Stimulated activated CD4-positive, alpha-beta T cell treated with anti-CD3 and anti-CD28 coated beads, Interleukin-12 subunit alpha, Interleukin-12 subunit beta, amount 100 ng/mL, for 48 hours (primary cell): Measurements from ENCODE around the gene CAB39L.
"Not testable (repeated sequence)": the region's sequence is repeated elsewhere in the genome, so short reads cannot be mapped to it uniquely, and the experiment has no call there.

Experiments
- DNase-seq, 3 donors: peaks; one replicate each; pipeline ENCODE4 v3.0.0-alpha.2; 2020; ENCODE audit warnings: low read depth in 2 of 3, low spot score in 1 of 3

CAB39L gene

DNA sequence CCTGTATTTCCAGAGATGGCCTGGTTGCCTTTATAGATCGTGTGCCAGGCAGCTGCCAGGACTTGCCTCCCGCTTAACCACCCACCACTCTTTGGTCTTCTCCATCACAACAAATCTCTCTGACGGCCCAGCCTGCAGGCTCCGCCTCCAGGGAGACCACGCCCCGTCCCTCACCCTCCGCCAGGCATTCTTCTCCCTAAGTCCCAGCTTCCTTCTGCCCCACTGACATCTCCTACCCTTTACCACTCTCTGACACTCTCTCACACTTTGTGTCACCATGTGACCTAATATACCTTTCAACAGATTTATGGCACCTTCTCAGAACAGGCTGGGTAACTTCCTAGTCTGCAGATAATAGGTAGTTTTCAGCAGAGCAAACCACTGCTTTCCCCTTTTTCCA is 95.1 kb downstream of the CAB39L start:
- DNase-seq = no peak

DNA sequence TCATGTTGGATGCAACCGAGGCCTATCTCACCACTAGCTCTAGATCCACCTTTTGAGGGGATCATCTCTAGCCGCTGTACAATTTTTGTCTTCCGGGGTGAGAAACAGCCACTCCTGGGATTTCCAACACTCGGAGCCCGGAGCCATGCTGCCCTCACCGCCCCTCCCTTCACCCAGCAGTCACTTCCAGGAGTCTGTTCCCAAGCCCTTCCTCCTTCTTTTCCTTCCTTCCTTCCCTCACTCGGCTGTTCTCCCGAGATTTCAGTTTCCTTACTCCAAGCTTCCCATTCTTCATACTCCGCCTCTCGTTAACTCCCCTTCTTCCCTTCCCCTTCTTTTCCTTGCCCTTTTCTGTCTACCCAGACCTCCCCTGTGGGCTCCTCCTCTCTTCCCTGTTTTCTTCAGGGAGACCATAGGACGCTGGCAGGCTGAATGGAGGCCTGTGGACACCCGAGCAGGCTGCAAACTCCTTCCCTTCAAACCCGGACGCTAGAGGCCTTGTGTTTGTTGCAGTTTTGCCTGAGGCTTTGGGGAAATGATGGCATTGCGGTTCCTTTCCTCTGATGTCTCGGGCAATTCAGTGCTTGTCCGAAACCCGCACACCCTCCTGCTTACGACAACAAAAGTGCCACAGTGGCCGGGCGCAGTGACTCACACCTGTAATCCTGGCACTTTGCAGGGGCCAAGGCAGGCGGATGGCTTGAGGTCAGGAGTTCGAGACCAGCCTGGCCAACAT is 96.0 kb downstream of the CAB39L start:
- DNase-seq = no peak

DNA sequence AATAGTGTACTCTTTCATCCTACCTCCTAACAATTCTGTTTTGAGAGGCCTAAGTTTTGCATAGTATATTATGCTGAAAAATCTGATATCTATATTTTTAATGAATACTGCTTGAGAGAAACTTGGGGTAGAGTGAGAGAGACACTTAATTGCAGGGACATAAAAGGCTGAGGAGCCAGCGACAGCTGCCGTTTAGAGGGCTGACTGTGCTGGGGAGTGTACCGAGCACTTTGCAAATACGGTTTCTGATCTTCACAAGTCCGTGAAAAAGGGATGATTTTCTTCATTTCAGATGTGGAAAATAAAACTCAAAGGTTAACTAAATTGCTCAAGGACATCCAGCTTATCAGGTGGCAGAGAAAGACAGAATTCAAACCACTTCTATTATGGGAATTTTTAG is 97.4 kb downstream of the CAB39L start:
- DNase-seq = no peak

DNA sequence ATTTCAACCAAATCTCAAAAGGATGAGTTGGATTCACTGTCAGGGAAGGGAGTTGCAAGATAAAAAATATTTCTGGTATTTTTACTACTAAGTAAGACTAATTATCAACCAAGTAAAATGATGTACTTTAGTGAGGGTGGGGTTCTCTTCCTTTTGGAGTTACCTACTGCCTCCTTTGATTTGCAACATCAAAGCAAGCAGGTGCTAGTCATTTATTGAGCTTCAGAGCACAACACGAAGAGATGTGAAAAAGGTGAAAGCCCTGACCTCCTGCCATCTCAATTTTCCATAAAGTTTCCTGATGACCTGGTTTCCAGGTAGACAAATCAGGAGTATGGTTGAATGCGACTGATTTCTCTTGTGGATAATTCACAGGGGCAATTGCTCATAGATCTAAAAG is 100.1 kb downstream of the CAB39L start:
- DNase-seq = no peak

DNA sequence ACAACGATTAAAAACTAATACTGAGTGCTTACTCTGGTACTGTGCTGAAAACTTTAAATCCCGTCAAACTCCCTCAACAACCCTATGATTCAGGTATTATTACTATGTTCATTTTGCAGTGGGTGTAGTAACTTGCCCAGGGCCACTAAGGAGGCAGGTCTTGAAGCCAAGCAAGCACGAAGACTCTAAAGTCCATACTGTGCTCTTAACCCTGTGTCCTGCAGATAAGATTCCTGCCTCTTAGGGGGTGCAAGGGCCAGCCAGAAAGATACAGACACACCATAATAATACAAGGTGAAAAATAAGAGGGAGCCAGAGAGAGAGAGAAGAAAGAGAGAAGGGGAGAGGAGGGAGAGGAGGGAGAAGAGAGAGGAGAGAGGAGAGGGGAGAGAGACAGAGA is 100.6 kb downstream of the CAB39L start:
- DNase-seq = no peak

DNA sequence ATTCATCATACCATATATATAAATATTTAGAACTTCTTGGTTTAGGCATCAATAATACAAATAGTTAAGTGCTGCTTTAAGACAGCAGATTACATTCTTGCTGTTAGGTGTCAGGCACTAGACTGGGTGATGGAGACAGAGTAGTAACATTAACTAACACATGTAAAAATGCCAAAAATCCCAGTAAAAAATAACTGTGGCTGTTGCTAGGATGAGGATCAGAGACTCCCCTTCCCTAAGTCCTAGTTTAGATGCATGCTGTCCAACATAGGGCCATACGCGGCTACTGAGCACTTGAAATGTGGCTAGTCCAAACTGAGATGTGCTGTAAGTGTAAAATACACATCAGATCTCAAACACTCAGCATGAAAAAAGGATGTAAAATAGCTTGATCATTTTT is 101.4 kb downstream of the CAB39L start:
- no peak for DNase-seq

DNA sequence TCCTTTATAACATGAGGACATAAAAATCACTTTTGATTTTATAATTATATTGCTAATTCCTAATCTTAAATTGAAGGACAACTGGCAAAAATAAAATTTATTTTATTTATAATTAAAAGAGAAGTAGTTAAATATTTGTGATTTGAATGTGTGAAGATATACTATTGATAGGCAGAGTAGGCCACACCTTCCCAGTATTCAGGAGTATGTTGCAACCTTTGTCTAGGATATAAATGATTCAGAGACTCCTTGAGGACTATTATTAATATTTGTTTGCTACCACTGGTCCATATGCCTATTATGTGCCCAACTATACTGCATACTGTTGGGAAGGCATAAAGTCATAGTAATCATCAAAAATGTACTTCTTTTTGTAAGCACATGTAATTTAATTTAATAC is 101.9 kb downstream of the CAB39L start:
- DNase-seq = no peak

DNA sequence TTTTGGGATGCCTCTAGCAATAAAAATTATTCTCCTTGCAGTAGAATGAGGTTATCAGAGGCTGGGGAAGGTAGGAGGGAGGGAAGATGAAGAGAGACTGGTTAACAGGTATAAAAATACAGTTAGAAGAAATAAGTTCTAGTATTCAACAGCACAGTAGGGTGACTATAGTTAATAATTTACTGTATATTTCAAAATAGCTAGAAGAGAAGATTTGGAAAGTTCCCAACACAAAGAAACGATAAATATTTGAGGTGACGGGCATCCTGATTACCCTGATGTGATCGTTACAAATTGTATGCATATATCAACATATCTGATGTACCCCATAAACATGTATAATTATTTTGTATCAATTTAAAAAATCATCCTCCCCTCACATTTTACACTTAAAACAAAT is 102.3 kb downstream of the CAB39L start:
- no peak for DNase-seq

DNA sequence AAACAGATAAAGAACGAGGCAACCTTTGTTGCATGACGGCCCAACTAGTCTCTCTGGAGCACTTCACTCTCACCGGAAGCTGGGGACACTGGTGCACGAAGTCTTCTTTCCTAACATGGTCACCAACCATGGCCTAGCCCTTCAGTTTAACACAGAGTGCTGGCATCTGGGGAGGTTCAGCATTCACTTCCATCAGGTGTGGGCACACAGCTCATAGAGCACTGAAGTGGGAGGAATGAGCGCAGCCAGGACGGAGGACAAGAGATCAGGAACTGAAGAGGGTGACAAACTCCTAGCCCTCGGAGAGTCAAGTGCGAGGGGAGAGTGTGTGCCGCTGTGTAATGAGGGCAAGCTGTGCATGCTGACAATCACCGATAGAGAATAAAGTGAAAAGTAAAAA is 103.7 kb downstream of the CAB39L start:
- DNase-seq = no peak

DNA sequence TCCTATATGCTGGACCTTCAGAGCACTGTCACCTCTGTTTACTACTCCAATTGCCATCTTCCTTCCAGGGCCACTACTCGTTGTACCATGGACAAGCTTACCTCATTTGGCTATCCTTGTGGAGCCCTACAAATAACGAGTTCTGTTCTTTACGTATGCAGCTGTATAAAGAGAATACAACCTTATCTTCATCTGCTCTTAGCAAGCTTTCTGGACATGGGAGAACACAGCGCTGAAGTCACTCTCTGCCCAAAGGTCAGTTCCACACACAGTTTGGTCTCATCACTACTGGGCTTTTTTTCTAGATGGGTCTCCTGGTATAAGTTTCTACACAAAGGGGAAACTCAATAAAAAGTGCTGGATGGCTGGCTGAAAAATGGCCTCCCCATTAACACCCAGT is 107.2 kb downstream of the CAB39L start:
- DNase-seq = no peak

DNA sequence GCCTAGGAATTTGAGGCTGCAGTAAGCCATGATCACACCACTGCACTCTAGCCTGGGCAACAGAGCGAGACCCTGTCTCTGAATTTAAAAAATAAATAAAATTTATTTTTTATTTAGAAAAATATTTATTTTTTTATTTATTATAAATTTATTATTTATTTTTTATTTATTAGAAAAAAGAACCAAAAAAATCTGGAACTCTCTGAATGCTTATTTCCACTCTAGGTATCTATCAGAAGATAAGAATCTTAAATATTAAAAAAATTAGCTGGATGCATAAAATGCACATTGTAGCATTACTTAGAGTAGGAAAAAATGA is 113.4 kb downstream of the CAB39L start:
- no peak for DNase-seq

DNA sequence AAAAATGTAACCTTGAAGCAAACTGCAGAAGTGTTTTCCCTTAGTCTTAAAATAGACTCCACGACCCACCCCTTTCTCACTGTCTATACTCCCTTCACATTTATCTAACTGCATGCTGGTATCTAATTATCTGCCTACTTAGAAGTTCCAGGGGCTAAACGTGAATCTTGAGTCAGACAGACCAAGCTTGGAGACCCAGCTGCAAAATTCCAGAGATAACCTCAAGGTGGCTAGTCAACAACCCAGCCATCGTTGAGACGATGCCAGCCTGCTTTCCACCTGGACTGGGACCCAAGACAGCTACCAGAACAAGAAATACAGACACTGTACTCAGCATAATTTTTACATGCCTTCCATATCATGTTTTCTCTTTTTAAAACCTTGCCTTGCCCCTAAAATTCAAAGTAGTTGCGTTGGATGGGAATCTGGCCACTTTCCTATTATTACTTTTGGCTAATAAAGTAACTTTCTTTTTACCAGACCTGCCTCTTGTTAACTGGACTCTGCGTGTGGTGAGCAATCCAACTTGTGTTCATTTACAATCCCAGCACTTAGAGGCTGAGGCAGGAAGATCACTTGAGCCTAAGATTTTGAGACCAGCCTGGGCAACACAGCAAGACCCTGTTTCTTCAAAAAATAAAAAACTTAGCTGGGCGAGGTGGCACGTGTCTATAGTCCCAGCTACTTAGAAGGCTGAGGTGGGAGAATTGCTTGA is 113.9 kb downstream of the CAB39L start:
- DNase-seq = no peak

DNA sequence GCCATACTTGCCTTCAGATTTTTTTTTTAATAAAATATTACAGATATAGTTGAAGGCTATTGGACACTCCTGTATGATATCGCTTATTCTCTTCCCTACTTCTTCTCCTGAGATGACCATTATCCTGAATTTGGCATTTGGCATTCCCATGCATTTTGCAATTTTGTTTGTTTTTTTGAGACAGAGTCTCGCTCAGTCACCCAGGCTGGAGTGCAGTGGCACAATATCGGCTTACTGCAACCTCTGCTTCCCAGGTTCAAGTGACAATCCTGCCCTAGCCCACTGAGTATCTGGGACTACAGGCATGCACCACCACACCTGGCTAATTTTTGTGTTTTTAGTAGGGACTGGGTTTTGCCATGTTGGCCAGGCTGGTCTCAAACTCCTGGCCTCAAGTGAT is 116.7 kb downstream of the CAB39L start:
- not testable (repeated sequence) for DNase-seq

DNA sequence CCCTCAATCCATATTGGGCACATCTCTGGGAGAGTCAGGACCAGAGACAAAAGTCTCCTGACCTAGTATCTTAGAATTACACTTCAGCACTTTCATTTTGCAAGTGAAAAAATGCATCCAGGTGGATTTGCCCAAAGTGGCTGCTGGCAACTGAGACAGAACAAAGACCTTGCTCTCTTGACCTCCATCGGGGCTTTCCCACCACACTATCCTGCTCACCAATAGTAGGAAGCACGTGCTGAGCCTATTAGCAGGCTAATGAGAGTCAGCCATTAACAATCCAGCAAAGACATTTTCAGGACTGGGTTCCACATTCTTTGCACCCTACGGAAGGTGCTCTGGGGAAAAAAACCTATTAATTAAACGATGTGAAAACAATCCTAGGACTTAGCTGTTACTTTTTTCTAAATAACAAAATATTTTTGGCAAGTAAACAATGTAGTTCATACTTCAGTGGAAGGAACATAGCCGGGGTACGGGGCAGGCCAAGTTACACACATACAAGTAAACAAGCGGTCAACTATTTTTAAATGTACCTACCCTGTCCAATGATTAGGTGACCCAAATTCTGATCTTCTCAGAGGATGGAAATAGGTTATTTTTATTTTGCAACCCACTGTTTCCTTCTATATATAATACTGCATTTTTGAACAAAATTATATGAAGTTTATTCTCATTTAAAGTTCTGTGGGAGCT is 117.5 kb downstream of the CAB39L start:
- DNase-seq = no peak

DNA sequence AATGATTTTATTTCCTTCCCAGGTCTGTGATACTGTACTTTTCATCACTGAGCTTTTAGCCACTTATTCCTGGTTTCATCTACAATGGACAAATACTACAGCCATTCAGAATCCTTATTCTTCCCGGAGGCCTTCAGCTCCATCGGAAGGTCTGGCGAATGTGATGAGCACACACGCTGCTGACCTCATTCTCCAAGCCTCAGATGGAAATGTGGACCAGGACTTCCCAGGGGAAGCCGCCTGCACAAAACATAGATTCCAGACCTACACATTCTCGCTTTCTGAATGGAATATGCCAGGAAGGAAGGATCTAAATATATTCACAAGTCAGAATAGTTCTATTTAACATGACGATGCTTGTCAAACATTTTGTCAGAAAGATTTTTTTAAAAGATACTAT is 120.5 kb downstream of the CAB39L start:
- no peak for DNase-seq

DNA sequence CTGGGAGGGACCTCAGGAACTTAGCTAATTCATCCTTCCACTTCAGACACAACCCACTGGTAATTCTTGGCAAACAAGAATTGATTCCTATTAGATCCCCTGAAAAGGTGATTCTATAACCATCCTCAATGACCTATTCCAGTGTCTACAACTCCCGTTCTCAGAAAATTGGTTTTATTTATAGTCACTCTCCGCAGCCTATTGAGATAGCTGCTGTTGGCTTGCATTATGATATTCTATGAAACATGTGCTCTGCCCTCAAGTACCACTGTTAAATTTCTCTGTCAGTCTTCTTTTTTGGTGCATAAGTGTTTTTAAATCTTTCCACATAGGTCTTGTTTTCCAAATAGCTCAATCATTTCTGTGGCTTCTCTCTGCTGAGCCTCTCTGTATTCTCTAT is 121.2 kb downstream of the CAB39L start:
- no peak for DNase-seq

DNA sequence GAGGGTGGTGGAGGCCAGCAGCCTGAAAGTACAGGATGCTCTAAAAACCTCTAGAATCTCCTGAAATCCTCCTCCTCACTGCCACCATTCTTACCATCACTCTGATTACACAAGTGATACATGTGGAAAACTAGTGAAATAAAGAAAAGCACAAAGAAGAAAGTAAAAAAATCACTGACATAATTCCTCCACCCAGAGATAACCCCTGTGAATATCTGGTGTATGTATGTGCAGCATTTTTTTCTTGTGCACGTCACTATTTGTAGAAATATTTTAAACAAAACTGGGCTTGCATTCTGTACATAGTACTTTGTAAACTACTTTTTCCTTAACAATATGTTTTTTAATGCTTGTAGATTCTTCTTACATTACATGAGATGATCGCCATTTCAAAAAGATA is 122.9 kb downstream of the CAB39L start:
- DNase-seq = no peak

DNA sequence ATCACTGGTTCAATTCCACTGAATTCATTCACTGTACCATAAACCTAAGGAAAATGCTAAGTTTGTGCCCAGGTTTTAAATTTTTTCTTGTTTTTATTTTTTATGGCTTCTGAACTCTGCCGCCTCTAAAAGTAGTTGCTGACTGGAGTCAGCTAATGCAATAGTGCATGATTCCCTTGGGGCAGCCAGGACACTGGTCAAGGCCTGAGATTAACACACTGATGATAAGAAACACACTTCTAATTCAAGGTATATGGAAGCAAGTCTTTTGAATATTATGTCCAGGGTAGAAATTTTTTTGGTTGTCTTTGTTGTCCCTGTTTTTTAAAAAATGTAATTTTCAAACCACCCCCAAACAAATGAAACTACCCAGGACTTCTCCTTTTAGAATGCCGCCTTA is 123.9 kb downstream of the CAB39L start:
- no peak for DNase-seq

DNA sequence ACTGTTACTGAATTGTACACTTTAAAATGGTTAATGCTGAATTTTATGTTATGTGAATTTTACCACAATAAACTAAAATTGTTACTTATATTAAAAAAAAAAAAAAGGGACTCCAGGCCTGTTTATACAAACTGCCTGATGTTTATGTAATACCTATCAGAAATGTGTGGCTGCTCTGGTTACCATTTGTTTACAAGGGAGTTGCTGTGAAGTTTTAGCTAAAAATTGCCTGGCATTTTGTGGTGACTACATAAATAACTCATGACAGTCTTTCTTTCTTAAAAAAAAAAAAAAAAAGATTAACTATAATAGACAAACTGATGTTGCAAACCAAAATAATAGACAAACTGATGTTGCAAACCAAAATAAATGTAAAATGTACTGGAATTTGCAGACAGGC is 124.3 kb downstream of the CAB39L start:
- no peak for DNase-seq

DNA sequence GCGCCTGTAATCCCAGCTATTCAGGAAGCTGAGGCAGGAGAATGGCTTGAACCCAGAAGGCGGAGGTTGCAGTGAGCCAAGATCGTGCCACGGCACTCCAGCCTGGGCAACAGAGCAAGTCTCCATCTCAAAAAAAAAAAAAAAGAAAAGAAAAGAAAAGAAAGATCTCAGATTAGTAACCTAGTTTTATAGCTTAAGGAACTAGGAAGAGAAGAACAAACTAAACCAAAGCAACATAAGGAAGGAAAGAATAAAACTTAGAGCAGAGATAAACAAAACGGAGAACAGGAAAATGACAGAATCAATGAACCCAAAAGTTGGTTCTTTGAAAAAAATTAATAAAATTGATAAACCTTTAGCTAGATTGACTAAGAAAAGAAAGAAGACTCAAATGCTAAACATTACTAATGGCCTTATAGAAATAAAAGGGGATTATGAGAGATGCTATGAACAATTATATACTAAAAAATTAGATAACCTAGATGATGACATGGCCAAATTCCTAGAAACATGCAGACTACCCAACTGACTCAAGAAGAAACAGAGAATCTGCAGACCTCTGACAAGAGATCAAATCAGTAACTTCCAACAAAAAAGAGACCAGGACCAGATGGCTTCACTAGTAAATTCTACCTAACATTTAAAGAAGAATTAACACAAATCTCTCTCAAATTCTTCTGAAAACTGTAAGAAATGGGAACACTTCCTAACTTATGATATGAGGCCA is 127.9 kb downstream of the CAB39L start:
- no peak for DNase-seq

DNA sequence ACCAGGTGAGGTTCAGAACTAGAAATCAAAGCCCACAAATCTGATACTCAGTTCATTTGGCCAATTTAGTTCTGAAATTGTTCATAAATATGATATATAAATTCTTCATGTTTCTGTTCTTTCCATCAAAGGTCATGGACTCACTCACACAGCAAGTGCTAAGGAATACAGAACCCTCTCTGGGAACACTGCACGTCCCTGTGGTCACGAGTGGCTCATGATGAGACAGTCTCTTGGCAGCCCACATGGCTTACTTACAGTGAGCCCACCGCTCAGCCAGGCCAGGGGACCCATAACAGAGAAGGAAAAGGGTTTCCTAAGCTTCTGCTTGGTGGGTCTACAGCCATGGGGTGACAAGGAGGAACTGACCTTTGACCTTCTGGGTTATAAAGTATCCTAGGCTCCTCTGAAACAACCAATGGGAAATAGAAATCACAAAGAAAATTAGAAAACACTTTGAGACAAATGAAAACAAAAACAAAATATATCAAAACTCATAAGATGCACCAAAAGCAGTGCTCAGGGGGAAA is 128.8 kb downstream of the CAB39L start:
- no peak for DNase-seq
